ENCODE data around the gene EFCAB6. TPM values are rescaled to one million over a fixed set of nuclear protein-coding genes. Genes with fewer than 3 reads are reported as not detected.

The EFCAB6 gene
- total RNA-seq, 1 experiment from 2014 or later: 2.6 TPM

- DNase-seq (ENCODE audit: low spot score): no peak
These were observed 34.9 kb upstream of the EFCAB6 start for GRCh38 chr22:43846966-43847365.

- no peak for DNase-seq (ENCODE audit: low spot score)
These were observed 33.9 kb upstream of the EFCAB6 start for GRCh38 chr22:43845981-43846380.

GRCh38 chr22:43844560-43845545 is 32.7 kb upstream of the EFCAB6 start:
- DNase-seq (ENCODE audit: low spot score): no peak

DNA sequence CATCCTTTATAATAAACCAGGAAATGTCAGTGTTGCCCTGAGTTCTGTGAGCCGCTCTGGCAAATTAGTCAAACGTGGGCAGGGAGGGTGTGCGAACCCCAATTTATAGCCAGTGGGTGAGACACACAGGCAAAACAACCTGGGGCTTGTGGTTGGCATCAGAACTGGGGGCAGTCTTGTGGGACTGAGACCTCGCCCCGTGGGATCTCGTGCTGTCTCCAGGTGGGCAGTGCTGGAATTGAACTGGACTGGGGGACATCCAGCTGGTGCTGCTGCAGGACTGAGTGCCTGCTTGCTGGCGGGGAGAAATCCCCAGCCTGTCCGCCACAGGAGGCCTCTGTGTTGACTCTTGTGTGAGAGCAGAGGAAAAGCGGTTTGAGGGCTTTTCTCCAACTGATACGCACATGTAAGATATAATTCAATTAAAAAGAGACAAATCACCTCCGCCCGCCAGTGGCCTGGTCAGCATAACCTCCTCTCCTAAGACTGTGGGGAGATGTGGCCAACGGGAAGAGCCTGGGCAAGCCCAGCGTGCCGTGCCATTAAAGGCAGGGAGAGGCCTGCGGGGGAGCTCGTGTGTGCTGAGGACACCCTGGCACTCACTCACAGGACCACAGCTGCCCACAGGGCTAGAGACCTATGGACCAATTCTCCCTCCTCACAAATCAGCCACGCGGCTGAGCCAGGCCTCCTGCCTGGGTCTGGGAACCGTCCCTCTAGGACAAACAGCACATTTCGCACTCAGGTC is 31.9 kb upstream of the EFCAB6 start:
- DNase-seq (ENCODE audit: low spot score): no peak

DNA sequence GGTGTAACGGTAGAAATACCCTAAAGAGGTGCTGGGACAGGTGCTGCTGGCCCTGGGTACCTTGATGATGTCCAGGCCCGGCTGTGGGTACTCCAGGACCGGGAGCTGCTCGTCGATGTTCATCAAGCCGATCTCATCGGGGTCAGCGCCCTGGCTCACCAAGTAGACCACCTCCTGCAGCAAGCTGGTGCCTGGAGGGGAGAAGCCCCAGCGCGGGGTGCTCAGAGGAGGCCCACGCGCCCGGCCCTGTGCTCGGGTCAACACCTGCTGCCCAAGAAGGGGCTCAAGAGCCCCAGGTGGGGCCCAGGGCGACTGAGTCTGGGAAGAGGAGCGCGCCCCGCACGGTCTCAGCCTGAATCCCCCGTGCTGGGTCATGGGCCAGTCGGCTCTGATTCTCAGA is 29.6 kb upstream of the EFCAB6 start:
- no peak for DNase-seq (ENCODE audit: low spot score)

- DNase-seq (ENCODE audit: low spot score): no peak
These were observed 28.7 kb upstream of the EFCAB6 start for GRCh38 chr22:43840851-43841250.

GRCh38 chr22:43840431-43840830 is 28.3 kb upstream of the EFCAB6 start:
- no peak for DNase-seq (ENCODE audit: low spot score)

- no peak for DNase-seq (ENCODE audit: low spot score)
These were observed 27.7 kb upstream of the EFCAB6 start for GRCh38 chr22:43839781-43840180.

DNA sequence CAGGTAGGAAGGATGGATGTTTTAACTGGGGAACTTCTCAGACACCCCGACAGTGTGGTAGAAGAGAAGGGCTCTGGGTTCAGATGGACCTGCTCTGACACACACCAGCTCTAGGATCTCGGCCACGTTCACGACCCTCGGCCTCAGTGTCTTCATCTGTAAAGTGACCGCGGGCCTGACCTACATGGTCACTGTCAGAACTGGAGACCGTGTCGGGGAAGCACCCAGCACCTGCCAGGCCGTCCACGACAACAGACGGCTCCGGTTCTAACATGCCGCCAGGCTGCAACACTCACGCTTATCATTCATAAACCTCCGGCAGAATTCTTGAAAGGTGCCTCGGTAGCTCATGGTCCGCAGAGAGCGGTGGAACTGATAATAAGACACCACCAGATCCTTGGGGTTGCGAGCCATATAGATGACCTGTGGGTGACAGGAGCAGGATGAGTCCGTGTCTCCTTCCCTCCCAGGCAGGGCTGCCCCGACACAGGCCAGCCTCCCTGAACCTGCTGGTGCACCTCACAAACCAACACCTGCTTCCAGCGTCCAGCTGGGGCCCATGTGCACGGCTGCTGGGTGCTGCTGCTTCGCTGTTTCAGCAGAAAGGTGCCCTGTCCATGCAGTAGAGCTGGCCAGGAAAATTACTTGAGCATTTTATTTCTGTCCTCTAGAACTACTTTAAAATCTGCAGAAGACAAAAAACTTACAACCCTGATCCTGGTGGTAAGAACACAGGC is 26.6 kb upstream of the EFCAB6 start:
- DNase-seq (ENCODE audit: low spot score): no peak

- DNase-seq (ENCODE audit: low spot score): no peak
These were observed 26.1 kb upstream of the EFCAB6 start for GRCh38 chr22:43838161-43838560.

- no peak for DNase-seq (ENCODE audit: low spot score)
These were observed 25.6 kb upstream of the EFCAB6 start for GRCh38 chr22:43837666-43838065.

- no peak for DNase-seq (ENCODE audit: low spot score)
These were observed 23.6 kb upstream of the EFCAB6 start for GRCh38 chr22:43835736-43836135.

DNA sequence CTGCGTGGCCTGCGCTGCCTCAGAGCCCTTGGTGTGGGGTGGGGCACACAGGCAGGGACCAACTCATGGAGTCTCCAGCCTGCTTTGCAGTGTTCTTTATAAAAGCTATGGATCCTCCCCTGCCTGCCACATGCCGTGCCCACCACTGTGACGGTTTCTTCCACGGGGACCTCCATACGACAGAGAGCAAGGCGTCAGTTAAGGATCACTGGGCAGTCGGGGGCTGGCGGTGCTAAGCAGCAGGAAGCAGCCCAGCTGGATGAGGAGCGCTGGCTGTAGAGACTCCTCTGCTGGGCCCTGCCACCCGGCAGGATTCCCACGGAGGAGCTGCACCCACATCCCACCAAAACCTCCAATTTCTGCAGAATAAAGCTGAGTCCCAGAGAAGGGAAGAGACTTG is 23.1 kb upstream of the EFCAB6 start:
- no peak for DNase-seq (ENCODE audit: low spot score)

GRCh38 chr22:43833286-43834240 is 21.5 kb upstream of the EFCAB6 start:
- DNase-seq (ENCODE audit: low spot score): no peak

- DNase-seq (ENCODE audit: low spot score): no peak
These were observed 20.5 kb upstream of the EFCAB6 start for GRCh38 chr22:43832393-43833265.

DNA sequence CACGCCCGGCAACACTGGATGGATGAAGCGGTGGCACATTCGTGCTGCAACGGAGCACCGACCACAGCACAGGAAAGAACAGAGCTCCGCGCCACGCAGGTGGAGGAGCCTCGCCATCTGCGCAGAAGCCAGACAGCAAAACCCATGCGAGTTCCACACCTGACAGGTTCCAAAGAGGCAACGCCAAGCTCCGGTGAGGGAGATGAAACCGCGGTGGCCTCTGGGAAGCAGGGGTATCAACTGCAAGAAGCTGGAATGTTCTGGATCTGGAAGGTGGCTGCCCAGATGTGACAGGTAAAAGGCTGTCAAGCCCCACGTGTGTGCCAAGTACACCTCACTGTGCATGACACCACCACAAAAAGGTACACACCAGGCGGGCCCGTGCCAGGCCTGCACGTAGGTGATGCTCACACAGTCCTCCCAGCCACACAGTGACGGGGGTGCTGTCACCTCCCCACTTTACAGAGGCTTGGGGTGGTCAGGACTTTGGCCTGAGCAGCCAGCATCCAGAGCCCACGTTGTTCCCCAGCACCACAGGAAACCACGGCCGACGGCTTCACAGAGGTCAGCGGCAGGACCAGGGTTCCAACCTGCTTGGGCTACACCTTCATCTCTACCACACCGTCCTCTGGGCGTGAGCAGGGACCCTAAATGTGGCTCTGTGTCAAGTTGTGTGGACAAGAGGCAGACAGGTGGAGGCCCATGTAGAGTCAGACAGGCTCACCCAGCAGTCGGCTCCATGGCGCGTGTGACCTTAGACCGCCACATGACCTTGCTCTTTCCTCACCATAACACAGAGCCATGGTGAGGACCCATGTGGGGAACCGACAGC is 19.7 kb upstream of the EFCAB6 start:
- no peak for DNase-seq (ENCODE audit: low spot score)

DNA sequence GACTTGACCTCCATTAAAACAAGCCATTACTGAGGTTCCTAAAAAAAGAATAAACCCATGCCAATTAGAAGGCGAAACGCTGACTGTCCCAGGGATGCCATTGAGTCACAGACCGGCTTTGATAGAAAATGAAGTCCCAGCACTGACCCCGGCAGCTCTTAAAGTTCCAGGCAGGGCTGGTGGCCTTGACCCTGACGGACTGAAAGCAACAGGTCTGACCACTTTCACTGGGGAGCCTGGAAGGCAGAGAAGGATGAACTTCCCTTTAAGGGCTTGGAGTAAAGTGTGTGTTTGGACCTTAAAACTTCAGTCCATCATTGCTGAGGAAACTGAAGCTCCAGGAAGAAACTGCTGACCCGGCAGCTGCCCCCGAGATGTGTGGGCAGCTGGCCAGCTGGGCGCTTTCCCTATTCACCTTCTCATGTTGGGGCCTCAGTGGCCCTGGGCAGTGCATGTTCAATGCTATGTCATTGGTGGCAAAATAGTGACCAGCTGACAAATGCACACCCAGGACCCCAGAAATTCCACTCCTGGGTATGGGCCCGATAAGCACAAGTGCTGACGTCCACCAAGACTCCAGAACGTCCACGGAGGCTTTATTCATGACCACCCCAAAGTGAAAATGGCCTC is 18.9 kb upstream of the EFCAB6 start:
- DNase-seq (ENCODE audit: low spot score): no peak
